IMR-90 (cell line): Measurements from ENCODE around the gene CCDC102B. TPM values are rescaled to one million over a fixed set of nuclear protein-coding genes. Genes with fewer than 3 reads are reported as not detected.

Source experiments
- ATAC-seq: fragments of 200-7000 bp; cut with Tn5 transposase; 2 replicates; pipeline ENCODE4 v1.9.1; 2020; ENCODE audit warnings: low read depth, mild to moderate bottlenecking, moderate library complexity
- BruUV-seq: library from RNA; stranded (reverse); fragments of 400-500 nt; replicated peaks from 2 replicates; lab custom pipeline; 2021; lab: Mats Ljungman, UMichigan
- CTCF ChIA-PET: fragments of 300-600 bp; formaldehyde crosslinking; extraction: SDS; loops from one replicate; lab custom pipeline; 2021; ENCODE audit warnings: antibody characterized with exemption; lab: Yijun Ruan, JAX
- POLR2A ChIA-PET: fragments of 300-600 bp; sonication (Branson Sonifier 250); formaldehyde crosslinking; loops from one replicate; lab custom pipeline; 2022; ENCODE audit warnings: antibody characterized with exemption; ENCODE audit not compliant: unreplicated experiment; lab: Charles Lee
- DNase-seq: peaks from one replicate; pipeline ENCODE4 v3.0.0; 2013
- H2AFZ ChIP-seq: replicated peaks from 2 replicates; pipeline ENCODE3; 2013; ENCODE audit warnings: low read length, mild to moderate bottlenecking; ENCODE audit not compliant: poor library complexity
- H2AK5ac ChIP-seq: 2 replicates; pipeline ENCODE4 v1.6.1; 2013; ENCODE audit warnings: low read depth, low read length, inconsistent platforms
- H2AK9ac ChIP-seq: replicated peaks from 2 replicates; pipeline ENCODE3; 2013; ENCODE audit warnings: mild to moderate bottlenecking, low read depth, low read length, moderate library complexity; ENCODE audit not compliant: poor library complexity
- H2BK120ac ChIP-seq: 2 replicates; pipeline ENCODE4 v1.6.1; 2013; ENCODE audit warnings: low read depth, low read length, inconsistent platforms
- H2BK15ac ChIP-seq: 3 replicates; pipeline ENCODE4 v1.6.1; 2013; ENCODE audit warnings: low read depth, low read length, inconsistent platforms
- H2BK20ac ChIP-seq: 2 replicates; pipeline ENCODE4 v1.6.1; 2013; ENCODE audit warnings: low read depth, mild to moderate bottlenecking, inconsistent platforms, low read length, moderate library complexity
- H2BK5ac ChIP-seq: 2 replicates; pipeline ENCODE4 v1.6.1; 2013; ENCODE audit warnings: mild to moderate bottlenecking, low read depth, low read length, inconsistent platforms; ENCODE audit not compliant: poor library complexity, severe bottlenecking
- H3K14ac ChIP-seq: replicated peaks from 2 replicates; pipeline ENCODE4 v1.6.1; 2013; ENCODE audit warnings: low read depth, low read length, inconsistent platforms
- H3K18ac ChIP-seq: 2 replicates; pipeline ENCODE4 v1.6.1; 2013; ENCODE audit warnings: low read depth, low read length, control low read depth
- H3K23ac ChIP-seq: 2 replicates; pipeline ENCODE4 v1.6.1; 2013; ENCODE audit warnings: low read depth, low read length, inconsistent platforms
- H3K27ac ChIP-seq: 2 replicates; pipeline ENCODE4 v1.5.1; 2013; ENCODE audit warnings: mild to moderate bottlenecking, control low read depth, low read length; ENCODE audit not compliant: insufficient read depth
- H3K27me3 ChIP-seq: 2 replicates; pipeline ENCODE4 v1.6.1; 2013; ENCODE audit warnings: low read length; ENCODE audit not compliant: control insufficient read depth, insufficient read depth
- H3K36me3 ChIP-seq: 2 replicates; pipeline ENCODE4 v1.6.1; 2013; ENCODE audit warnings: low read length, mixed read lengths; ENCODE audit not compliant: control insufficient read depth, insufficient read depth
- H3K4ac ChIP-seq: 2 replicates; pipeline ENCODE4 v1.6.1; 2013; ENCODE audit warnings: low read depth, low read length, inconsistent platforms
- H3K4me1 ChIP-seq: 2 replicates; pipeline ENCODE4 v1.6.1; 2013; ENCODE audit warnings: low read length, mixed read lengths; ENCODE audit not compliant: control insufficient read depth, insufficient read depth
- H3K4me2 ChIP-seq: 2 replicates; pipeline ENCODE4 v1.6.1; 2013; ENCODE audit warnings: low read depth, mild to moderate bottlenecking, control low read depth, low read length, moderate library complexity
- H3K4me3 ChIP-seq: 2 replicates; pipeline ENCODE4 v1.5.1; 2013; ENCODE audit warnings: low read depth, mild to moderate bottlenecking, control low read depth, low read length, moderate library complexity; ENCODE audit not compliant: insufficient read depth
- H3K56ac ChIP-seq: 2 replicates; pipeline ENCODE4 v1.6.1; 2013; ENCODE audit warnings: low read length, inconsistent platforms; ENCODE audit not compliant: insufficient read depth; ENCODE audit errors: extremely low read depth
- H3K79me1 ChIP-seq, 2 experiments: 2 replicates each; pipeline ENCODE4 v1.6.1; 2013; ENCODE audit warnings: low read length in 2 of 2, inconsistent platforms in 1 of 2, low read depth in 1 of 2
- H3K9ac ChIP-seq: 2 replicates; pipeline ENCODE4 v1.6.1; 2013; ENCODE audit warnings: low read depth, low read length, control low read depth
- H3K9me1 ChIP-seq: 2 replicates; pipeline ENCODE4 v1.6.1; 2013; ENCODE audit warnings: low read length, inconsistent platforms; ENCODE audit not compliant: insufficient read depth
- H3K9me3 ChIP-seq: 2 replicates; pipeline ENCODE4 v1.6.1; 2013; ENCODE audit warnings: low read length; ENCODE audit not compliant: control insufficient read depth, insufficient read depth
- H4K20me1 ChIP-seq: 2 replicates; pipeline ENCODE4 v1.6.1; 2013; ENCODE audit warnings: low read length, inconsistent platforms; ENCODE audit not compliant: insufficient read depth
- H4K5ac ChIP-seq: 2 replicates; pipeline ENCODE4 v1.6.1; 2013; ENCODE audit warnings: mild to moderate bottlenecking, low read depth, low read length, control low read depth
- H4K8ac ChIP-seq, 2 experiments: 2 replicates each; pipeline ENCODE4 v1.6.1; 2013; ENCODE audit warnings: low read depth in 2 of 2, low read length in 2 of 2, control low read depth in 1 of 2, inconsistent platforms in 1 of 2
- H4K91ac ChIP-seq: 2 replicates; pipeline ENCODE4 v1.6.1; 2013; ENCODE audit warnings: low read depth, low read length, inconsistent platforms; ENCODE audit not compliant: insufficient read depth
- CEBPB ChIP-seq: IDR thresholded peaks from 2 replicates; pipeline ENCODE4 v1.6.1; 2012; ENCODE audit warnings: low read depth, low read length, improper control_type of control experiment
- ELK1 ChIP-seq: fragments of 150-350 bp; IDR thresholded peaks from 2 replicates; pipeline ENCODE4 v1.6.1; 2016; ENCODE audit warnings: low read depth, mild to moderate bottlenecking, low read length, moderate library complexity, borderline replicate concordance
- MAFK ChIP-seq: IDR thresholded peaks from 2 replicates; pipeline ENCODE4 v1.6.1; 2012; ENCODE audit warnings: low read depth, low read length, improper control_type of control experiment
- RCOR1 ChIP-seq: IDR thresholded peaks from 2 replicates; pipeline ENCODE4 v1.6.1; 2012; ENCODE audit warnings: mild to moderate bottlenecking, low read length, improper control_type of control experiment; ENCODE audit not compliant: insufficient replicate concordance
- WGBS, 2 experiments: methylation state at CpG; one replicate each; pipeline versions ENCODE4 v1.1.5 to v1.1.7; 2013; ENCODE audit warnings: missing lambda C conversion rate in 2 of 2; ENCODE audit not compliant: insufficient read length in 1 of 2; ENCODE audit errors: extremely low coverage in 2 of 2; 5-methylcytosine and 5-hydroxymethylcytosine counted together
- dilution Hi-C: fragments of 300-500 bp; cut with HindIII; formaldehyde crosslinking; loops from one replicate; pipeline ENCODE4 v1.14.3; 2018; ENCODE audit warnings: low sequenced_read_pairs; ENCODE audit not compliant: unreplicated experiment
- in situ Hi-C: fragments of 300-500 bp; cut with MboI; formaldehyde crosslinking; loops from 3 replicates; pipeline ENCODE4 v1.14.3; 2019; ENCODE audit warnings: low sequenced_read_pairs, inconsistent platforms, mixed read lengths
- intact Hi-C: fragments of 100-400 bp; cut with micrococcal nuclease; formaldehyde crosslinking; loops from 2 replicates; pipeline ENCODE4 v1.10.0; 2022
- polyA plus RNA-seq, 3 experiments: library from polyadenylated mRNA; depleted of rRNA; stranded (reverse); fragments of >200 nt; gene quantifications; 2 replicates each; pipeline ENCODE4 v1.2.3, GENCODE V29; 2012; ENCODE audit warnings: low replicate concordance in 1 of 3
- total RNA-seq: library from RNA; depleted of rRNA; stranded (reverse); fragments of >200 nt; gene quantifications from 2 replicates; pipeline ENCODE4 v1.2.3, GENCODE V29; 2012

CCDC102B gene
- total and polyA plus RNA-seq, 2 of the 4 experiments (the other 2 are of a cell fraction): 0.54 to 1.4 TPM

DNA sequence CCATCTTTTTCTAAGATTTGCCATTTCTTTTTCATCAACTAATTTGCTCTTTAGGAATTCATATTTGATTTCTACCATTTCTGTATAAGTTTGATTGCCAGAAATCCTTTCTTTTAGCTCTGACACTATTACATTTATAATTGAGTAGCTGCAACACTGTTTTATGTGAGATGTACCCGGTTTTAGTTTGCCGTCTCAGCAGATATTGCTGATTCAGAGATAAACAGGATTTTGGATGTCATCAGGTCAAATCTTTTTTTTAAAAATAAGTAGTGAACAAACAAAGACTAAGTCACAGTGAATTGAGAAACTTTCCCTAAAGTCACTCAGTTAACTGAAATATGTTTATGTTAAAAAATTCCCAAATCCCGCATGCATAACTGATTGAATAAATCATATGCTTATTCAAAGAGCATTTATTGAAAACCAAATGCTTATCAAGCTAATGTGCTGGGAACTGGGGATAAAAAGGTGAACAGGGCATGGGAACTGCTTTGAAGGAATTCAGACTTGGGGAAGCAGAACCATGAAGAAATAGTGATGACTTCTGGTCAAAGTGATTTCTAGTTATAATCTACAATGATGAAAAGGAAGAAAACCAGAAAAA lies 19.5 kb upstream of the CCDC102B start:
- peak; percentile 24; the same call in 1 of the 2 replicates for ATAC-seq
- no peak overlapping the region for H2BK15ac ChIP-seq
- no TSS peak for BruUV-seq
- no peak overlapping the region for H3K4me3 ChIP-seq
- no peaks in the 10 kb centered on the region for H3K4me1 ChIP-seq
- no peaks in the 10 kb centered on the region for H3K9me3 ChIP-seq
- no peaks in the 10 kb centered on the region for H3K9me1 ChIP-seq
- no peak overlapping the region for H3K4me2 ChIP-seq
- no peak overlapping the region for H2AK5ac ChIP-seq
- no peaks in the 10 kb centered on the region for H3K27me3 ChIP-seq
- H3K36me3 ChIP-seq: no peaks in the 10 kb centered on the region
- in situ Hi-C loops (no loop called here), intact Hi-C loops (no loop called here), dilution Hi-C loops (no loop called here)
- H4K5ac ChIP-seq: no peak overlapping the region
- H3K23ac ChIP-seq: no peak overlapping the region
- peak overlapping the region; percentile 75; the same call in 1 of the 2 replicates for H2BK120ac ChIP-seq
- CTCF ChIA-PET: no interaction called here
- H3K27ac ChIP-seq: no peak overlapping the region
- no peak overlapping the region for H4K91ac ChIP-seq
- H3K9ac ChIP-seq: no peak overlapping the region
- WGBS, 2 experiments: no CpG with 5 or more reads among the region's 3 CpGs
- H3K56ac ChIP-seq: no peak overlapping the region
- H2AFZ ChIP-seq: no peak overlapping the region
- H3K4ac ChIP-seq: no peak overlapping the region
- no peak for TF ChIP-seq RCOR1
- TF ChIP-seq ELK1: no peak
- peak; percentile 84 for TF ChIP-seq MAFK
- TF ChIP-seq CEBPB: 0 out of 2 replicates have a peak, but pooled peaks have one; percentile 7
- peak; percentile 80 for DNase-seq
- no peaks in the 10 kb centered on the region for H4K20me1 ChIP-seq
- H4K8ac ChIP-seq: no peak overlapping the region
- H3K18ac ChIP-seq: peak overlapping the region; percentile 47; the same call in 1 of the 2 replicates
- no peaks in the 10 kb centered on the region for H3K79me1 ChIP-seq
- H2AK9ac ChIP-seq: no peak overlapping the region
- POLR2A ChIA-PET: no interaction called here
- no peak overlapping the region for H2BK20ac ChIP-seq
- no peak overlapping the region for H3K14ac ChIP-seq
- no peak overlapping the region for H2BK5ac ChIP-seq
